HCT116 (cell line): ENCODE measurements around the gene FTCD.

Experiments used
- CTCF ChIP-seq, 3 experiments: fragments of 200-600 bp in 1 of 3; sonication (generic) in 1 of 3; IDR thresholded peaks in 2 of 3; conservative IDR thresholded peaks in 1 of 3; 2 replicates each; pipeline ENCODE4 v1.5.1; 2012 to 2017; ENCODE audit warnings: low read depth in 2 of 3, low read length in 2 of 3, antibody characterized with exemption in 1 of 3, borderline replicate concordance in 1 of 3, control low read depth in 1 of 3, mild to moderate bottlenecking in 1 of 3, mixed read lengths in 1 of 3, mixed run types in 1 of 3, moderate library complexity in 1 of 3; ENCODE audit not compliant: insufficient read depth in 1 of 3
- EGR1 ChIP-seq: IDR thresholded peaks from 2 replicates; pipeline ENCODE4 v1.6.1; 2012; ENCODE audit warnings: low read depth
- EZH2 ChIP-seq: fragments of 200-600 bp; sonication (generic); IDR thresholded peaks from 2 replicates; pipeline ENCODE4 v1.6.1; 2017; ENCODE audit warnings: antibody characterized with exemption, mixed run types
- SRF ChIP-seq: IDR thresholded peaks from 2 replicates; pipeline ENCODE4 v1.6.1; 2012; ENCODE audit warnings: low read depth

DNA sequence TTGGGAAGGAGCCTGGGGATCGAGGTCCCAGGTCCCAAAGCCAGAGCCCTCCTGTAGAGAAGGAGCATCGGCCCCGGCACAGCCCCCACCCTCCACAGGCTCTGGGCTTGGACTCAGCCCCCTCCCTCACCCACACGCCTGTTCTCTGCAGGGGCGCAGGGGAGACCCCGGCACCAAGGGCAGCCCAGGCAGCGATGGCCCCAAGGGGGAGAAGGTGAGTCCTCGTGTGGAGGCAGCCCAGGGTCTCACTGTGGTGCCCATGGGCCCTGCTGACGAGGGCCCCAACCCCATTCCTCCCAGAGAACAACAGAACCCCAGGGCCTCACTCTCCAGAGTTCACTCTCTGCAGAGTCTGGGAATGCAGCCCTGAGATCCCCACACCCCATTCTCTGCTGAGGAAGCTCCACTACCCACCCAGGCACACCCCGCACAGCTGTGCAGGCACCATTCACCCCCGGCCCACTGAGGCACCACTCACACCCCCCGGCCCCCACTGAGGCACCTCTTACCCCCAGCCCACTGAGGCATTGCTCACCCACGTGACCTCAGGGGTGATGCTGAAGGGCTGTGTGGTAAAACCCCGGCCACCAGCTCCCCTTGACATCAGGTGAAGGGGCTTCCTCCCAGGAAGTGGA is 35.6 kb downstream of the FTCD start:
- no peak for TF ChIP-seq EGR1
- no peak for TF ChIP-seq SRF
- TF ChIP-seq CTCF (IDR thresholded peaks at IDR 0.05 in 2 of 3, conservative IDR thresholded peaks at IDR 0.05 in 1 of 3; ENCODE audit: borderline replicate concordance in 1 of 3, insufficient read depth in 1 of 3, low read depth in 2 of 3, low read length in 2 of 3) = no peak
- TF ChIP-seq EZH2 = no peak
